CD4-positive, alpha-beta memory T cell (primary cell): ENCODE results near the gene FSHB. TPM values are rescaled to one million over a fixed set of nuclear protein-coding genes. Genes with fewer than 3 reads are reported as not detected.

Experiments
- polyA plus RNA-seq, 2 donors: library from polyadenylated mRNA; unstranded; fragments of 300-500 nt; fragmentation: Illumina TruSeq; gene quantifications; one replicate each; pipeline ENCODE4 v1.2.3, GENCODE V29; 2021
- total RNA-seq, 2 experiments: library from RNA; stranded (reverse); gene quantifications; one replicate each; pipeline ENCODE4 v1.2.3, GENCODE V29; 2021

Gene FSHB
- total and polyA plus RNA-seq, 4 experiments from 2014 or later, result not detected

Other genes starting within 250 kb of the FSHB start
- gene KCNA4, start 214.0 kb upstream of the FSHB start, total RNA-seq, result not detected
- not detected for gene KCNA4, start 214.0 kb upstream of the FSHB start, polyA plus RNA-seq
- 10 to 100 TPM; 44.3 to 50.1 TPM for gene ARL14EP, start 92.1 kb downstream of the FSHB start, total RNA-seq
- 10 to 100 TPM; 83.6 to 86.7 TPM for gene ARL14EP, start 92.1 kb downstream of the FSHB start, polyA plus RNA-seq